Pulmonary artery endothelial cell (primary cell): ENCODE measurements around the gene NECTIN1. TPM values are rescaled to one million over a fixed set of nuclear protein-coding genes. Genes with fewer than 3 reads are reported as not detected.

Source experiments
- DNase-seq: peaks from one replicate; pipeline ENCODE4 v3.0.0-alpha.2; 2011; ENCODE audit warnings: low read depth, low spot score
- total RNA-seq: library from RNA; depleted of rRNA; stranded (reverse); fragments of >200 nt; gene quantifications from 2 replicates; pipeline ENCODE4 v1.2.3, GENCODE V29; 2014

NECTIN1 gene
- total RNA-seq, 1 donor from 2014 or later: 9.4 TPM

DNA sequence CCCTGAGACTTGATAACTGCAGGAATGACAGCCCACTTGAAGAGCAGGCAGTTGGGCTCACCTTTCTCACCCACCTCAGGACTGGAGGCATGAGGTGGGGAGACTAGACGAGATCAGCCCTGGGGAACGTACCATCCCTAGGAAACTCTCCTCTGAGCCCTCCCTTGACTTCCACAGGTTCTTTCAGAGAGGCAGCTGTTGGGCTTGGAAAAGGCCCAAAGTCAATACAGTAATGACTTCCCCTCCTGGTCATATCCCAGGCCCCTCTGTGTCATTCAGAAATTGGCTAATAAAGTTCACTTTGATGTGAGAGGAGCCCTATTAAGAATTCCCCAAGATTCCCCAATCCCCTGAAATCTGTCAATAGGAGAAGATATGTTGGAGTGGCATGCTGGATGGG is 5.8 kb upstream of the NECTIN1 start:
- DNase-seq: no peak

DNA sequence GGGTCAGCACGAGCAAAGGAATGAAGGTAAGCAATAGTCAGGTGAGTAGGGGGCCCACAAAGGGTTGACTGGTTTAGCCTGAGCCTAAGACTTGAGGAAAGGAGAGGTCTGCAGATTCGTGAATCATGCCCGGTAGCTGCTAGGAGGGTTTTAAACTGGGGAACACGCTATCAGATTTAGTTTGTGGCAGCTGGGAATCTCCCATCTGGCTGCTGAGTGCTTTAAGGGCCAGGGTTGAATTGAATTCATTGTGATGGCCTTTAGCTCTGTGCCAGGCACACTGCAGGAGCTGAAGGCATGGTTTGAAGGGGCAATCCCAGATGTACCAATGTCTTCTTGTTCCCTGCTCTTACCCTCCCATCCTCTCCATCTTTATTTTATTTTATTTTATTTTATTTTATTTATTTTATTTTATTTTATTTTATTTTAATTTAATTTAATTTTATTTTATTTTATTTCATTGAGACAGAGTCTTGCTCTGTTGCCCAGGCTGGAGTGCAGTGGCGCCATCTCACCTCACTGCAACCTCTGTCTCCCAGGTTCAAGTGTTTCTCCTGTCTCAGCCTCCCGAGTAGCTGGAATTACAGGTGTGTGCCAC is 1.9 kb upstream of the NECTIN1 start:
- no peak for DNase-seq

DNA sequence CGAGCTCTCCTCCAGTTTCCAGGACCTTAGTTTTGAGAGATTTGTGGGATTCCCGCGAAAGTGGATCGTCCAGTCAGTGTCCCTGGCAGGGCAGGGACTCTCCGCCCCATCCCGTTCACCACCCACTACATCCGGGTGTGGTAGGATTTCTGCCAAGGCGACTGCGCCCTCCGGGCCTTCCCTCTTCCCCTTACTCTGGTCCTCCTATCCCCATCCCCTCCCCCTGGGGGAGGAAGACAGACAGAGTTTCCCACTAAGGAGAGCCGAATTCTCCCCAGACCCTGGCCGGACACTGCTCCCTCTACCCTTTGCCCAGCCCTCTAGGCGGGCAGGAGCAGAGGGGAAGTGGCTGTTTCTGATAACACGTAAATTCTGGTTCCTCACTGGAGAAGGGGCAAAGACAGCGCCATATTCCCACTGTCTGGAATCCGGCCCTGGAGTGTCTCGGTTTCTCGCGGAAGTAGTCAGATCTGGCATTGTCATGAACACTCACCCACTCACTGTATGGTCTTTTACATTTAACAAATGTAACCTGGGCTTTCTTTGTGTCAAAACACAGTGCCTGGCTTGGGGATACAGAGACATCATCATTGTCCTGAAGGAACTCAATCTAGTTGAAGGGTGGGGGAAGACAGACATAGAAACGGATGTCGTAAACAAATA is 1.1 kb upstream of the NECTIN1 start:
- DNase-seq: peak; percentile 26

DNA sequence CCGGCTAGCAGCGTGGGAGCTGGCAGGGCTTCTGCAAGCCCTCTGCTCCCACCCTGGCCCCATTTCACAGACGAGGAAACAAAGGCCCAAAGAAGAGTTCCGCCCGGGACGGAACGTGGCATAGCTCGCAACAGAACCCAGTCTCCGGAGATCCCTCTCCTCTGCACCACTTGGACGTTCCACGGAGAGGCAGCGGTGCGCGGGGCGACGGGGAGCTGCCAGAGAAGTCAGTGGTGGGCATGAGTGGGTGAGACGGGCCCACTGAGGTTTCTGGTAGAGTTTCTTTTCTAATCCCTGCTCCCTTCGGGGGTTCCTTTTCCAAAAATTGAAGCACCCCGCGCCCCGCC is 554 bp upstream of the NECTIN1 start:
- no peak for DNase-seq

DNA sequence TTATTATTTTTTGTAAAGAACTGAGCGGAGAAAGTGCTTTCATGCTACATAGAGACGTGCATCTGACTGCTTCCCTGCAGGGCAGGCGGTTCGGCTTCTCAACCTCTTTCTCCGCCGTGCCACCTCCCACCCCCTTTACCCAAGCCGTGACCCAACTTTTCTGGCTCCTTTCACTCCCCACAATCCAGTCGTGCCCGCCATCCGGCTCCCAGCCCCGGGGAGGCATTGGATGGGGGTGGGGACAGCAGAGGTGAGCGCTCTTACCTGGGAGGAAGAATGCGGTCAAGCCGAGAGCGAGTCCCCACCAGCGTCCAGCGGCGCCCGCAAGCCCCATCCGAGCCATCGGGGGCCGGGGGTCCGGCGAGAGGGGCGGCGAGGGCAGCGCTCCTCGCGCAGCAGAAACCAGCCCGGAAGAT is 781 bp downstream of the NECTIN1 start:
- no peak for DNase-seq

DNA sequence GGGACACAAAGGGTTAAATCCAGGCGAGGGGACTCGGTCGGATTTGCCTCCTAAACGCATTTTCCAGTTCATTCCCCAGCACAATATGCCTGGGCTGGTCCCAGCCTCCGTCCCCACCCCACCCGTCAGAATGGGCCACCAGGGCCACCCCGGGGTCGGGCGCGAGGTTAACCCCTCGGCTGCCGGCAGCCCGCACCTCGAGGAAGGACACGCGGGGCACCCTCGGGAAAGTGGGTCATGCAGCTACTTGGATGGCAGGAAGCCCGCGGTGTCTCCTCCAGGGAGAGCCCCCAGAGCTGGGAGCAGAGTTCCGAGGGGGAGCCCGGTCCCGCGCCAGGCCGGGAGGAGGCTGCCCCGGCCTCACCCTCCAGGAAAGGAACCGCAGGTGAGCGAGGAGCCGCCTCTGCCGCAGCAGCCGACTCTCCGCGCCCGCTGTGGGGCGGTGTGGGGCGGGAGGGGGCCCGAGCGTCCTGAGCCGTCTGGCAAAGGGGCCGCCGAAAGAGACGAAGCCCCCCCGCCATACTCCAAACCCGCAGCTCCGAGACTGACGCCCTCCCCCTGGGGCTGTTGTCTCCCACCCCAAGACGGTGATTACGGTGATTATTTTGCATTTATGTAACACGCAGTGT is 1.4 kb downstream of the NECTIN1 start:
- DNase-seq: no peak

DNA sequence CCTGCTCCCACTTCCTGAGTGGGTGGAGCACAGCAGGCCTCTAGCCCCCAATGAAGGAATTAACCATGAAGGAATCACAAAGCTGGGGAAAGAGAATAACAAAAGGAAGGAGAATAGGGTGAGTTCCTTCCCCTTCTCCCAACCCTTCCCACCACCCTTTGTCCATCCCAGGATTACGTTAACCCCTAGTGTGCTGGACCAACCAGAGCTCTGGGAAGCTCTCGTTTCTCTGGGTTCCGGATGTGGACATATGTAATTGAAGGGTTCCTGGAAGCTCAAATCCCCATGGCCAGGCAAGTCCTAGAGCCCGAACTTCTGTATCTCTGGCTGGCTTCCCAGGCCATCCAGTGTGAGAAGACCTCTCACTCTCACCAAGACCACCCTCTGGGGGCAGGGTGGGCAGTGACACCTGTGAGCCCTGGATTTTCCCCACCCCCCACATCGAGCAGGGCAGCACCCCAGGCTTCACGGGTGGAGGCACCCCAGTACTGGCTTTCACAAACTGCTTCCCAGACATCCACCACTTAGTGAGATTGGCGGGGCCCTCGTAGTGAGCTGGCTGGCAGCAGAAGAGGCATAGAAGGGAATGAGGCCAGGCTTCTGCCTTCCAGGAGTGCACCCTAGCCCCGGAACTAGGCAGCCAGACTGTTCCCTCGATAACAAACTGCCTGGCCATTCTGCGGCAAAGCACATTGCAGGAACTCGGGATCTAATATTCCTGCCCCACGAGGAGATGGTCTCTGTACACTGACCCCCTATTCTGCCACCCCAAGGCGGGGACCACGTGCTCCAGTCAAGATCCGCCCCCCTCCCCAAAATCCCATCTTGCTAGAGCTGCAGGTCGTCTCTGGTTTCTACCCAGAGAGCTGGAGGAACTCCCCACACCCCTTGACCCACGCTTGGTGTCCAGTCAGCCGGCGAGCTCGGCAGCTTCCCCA is 2.1 kb downstream of the NECTIN1 start:
- no peak for DNase-seq

DNA sequence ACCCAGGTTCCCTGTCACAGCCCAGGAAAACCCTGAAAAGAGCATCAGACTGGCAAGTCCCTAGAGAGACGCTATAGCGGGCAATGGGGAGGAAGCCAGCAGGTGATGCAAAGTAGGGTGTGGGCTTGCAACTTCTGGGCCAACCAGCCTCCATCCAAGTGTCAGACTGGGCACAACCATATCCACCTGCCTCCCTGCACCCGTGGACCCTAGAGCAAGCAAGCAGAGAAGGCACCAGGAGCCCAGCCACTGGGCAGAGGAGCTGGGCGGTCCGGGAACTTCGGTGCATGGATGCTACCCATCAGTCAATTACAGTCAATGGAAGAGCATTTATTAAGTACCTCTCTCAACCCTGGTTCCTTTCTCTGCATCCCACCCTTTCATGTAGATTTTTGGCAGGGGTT is 2.8 kb downstream of the NECTIN1 start:
- DNase-seq: no peak

DNA sequence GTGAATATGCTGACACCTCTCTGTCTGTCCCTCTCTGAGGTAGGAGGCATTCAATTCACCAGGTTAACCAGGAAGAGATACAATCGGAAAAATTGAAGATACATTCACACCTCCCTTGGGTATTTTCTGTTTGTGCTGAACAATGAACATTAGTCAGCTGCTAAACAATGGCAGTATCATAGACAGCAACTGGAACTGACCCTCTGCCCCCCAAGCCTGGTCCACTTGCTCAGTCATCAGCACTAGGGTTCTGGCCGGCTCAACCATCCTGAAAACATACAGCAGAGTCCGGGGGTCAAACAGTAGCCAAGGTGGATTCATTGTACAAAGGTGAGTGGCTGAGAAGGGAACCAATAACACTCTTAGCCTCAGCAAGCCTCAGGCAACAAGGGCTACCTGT is 4.0 kb downstream of the NECTIN1 start:
- DNase-seq: no peak

DNA sequence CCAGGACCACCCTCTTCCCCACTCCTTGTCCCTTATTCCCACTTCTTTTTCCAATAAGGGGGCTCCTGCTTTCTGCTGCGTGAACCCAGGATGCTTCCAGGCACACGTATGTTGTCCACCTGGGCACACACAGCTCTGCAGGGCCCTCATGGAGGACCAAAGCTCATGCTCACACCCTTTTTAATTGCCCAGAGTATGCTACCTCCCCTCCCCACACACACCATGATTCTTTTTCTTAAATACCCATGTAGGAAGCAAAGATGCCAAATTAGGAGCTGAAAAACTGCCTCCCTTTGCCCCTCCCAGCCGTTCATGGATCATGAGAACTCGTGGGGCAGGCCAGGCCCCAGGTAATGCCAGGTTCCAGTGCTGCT is 5.1 kb downstream of the NECTIN1 start:
- DNase-seq: no peak

DNA sequence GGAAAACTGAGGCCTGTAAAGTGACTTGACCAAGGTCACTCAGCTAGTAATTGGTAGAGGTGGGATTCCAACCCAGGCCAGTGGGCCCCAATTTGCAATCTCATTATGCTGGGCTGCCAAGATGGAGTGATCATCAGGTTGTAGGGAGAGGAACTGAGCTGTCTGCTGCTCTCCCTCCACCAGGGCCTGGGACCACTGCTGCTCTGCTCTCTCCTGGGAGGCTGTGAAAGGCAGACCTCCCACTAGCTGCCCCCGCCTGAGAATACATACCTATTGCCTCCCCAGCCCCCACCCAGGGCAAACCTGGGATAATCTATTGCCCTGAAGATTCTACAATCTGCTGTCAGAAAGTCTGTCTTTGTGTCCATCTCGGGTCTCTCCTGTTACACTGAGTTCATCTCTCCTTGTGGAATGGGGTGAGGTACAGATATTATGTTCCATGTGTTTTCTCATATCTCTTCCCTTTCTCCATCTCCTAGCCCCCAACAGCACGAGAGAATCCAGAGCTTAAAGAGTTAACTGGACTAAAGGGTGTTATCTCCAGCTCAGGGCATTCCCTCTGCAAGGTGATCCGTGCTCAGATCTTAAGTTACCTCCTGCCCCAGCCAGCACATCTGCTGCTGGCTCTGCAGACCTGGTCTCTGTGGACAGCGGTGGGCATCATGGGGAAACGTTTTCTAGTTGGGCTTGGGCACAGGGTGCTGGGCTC is 5.6 kb downstream of the NECTIN1 start:
- no peak for DNase-seq

DNA sequence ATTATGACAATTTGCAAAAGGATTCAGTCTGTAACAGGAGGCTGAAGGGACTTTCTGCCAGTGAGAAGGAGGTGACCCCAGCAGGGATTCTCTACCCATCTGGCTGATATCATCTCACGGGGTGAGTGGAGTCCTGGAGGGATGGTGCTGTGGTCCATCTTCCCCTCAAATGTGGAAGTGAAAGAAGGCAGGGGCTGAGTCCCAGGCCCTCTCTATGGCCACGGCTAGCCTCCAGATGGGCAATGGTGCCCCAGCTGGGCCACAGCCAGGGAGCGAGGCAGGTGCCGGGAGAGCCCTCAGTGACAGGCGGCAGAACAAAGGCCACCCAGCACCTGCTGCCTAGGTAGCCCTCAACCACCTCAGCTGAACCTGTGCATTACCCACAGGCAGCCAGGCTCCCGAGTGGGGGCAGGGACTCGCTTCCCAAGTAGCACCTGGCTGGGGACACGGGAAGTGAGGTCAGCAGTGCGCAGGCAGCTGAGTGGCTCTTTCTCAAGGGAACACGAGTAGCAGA is 6.7 kb downstream of the NECTIN1 start:
- DNase-seq: no peak

DNA sequence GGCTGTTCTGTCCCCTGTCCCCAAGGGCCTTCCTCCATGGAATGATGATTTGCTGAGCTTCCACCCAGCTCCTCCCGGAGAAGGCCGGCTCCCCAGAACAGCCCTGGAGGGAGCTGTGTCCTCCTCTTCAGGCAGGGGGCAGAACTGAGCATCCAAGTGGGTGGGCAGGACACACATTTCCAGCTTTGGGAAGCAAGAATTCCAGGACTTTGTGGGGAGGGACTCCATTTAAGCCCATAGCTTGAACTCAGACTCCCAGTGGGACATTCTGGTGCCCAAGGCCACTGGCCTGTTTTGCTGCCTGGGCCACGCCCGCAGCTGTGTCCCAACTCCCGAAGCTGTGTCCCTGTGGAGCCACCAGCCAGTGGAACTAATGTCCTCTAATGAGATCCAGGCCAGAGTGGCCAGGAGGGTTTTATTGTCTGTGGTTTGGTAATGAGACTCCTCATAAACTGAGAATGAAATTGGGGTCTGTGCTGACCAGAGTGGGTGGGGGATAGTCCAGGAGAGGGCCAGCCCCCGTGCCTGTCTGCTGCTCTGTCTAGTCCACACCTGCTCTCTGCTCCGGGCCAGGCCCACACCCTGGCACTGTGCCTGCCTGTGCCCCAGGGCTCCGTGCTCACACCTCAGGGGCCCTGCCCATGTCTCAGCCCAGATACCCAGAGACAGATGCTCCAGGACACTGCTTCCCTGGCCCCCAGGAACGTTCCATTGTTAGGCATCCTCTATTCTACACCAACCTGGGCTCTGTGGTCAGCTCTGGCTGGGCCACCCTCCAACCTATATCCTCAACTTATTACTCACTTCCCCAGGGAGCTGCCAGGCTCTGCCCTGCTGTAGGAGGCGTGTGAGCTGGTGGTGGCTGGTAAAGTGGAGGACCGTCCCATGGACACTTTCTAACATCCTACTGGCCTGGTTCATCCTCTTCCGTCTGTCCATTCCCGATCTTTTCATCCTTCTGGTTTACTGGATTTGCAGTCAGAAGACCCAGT is 7.6 kb downstream of the NECTIN1 start:
- DNase-seq: no peak

DNA sequence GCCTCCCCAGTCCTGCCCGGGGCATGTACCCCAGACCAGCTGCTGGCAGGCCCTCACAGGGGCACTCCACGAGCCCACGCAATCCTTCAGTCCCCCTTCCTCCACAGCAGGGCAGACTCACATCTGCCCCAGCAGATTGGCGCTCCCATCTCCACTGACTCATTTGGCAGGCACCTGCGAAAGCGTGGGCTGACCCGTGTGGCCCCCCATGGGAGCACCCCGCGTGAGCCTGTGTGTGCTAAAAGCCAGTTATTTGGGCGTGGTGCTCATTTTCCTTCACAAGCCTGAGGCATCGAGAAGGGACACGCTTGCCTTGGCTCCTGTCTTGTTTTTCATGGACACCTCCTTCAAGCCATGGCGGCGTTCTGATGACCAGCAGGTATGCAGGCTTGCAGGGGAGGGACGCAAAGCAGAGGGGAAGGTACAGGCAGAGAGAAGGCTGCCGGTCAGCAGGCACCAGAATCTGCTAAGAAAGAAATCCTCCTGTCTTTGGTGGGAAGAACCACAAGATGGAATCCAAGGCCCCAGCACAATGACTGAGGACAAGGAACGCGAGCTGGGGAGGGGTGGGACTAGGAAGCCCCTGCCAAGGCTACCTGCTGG is 8.6 kb downstream of the NECTIN1 start:
- no peak for DNase-seq

DNA sequence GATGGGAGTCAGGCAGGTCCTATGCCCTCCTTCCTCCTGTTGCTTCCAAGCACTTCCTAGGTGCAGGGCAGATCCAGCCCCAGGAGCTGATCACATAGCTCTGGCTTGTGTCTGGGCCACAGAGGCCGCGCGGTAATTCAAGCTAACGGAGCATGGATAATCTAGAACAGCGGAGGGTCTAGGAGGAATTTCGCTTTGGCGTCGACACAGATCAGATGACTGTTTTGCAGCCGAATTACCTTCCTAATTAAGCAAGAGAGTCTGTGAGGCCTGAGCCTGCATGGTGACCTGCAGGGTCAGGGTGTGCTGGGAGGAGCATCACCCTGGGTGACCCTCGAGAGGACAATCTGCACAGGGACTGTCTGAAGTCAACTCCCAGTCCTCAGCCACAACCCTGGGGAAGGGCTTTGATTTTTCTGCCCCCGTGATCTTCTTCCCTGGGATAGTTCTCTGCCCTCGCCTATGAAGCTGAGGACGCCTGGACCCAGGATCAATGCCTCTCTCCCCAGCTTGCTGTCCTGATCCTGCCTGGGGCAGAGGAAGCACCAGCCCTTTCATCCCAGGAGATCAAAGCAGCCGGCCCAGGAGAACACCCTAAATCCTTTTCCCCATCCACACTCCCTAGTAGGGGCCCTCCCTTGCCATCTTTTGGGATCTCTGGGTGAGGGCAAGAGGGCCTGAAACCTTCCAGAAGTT is 11.0 kb downstream of the NECTIN1 start:
- no peak for DNase-seq

DNA sequence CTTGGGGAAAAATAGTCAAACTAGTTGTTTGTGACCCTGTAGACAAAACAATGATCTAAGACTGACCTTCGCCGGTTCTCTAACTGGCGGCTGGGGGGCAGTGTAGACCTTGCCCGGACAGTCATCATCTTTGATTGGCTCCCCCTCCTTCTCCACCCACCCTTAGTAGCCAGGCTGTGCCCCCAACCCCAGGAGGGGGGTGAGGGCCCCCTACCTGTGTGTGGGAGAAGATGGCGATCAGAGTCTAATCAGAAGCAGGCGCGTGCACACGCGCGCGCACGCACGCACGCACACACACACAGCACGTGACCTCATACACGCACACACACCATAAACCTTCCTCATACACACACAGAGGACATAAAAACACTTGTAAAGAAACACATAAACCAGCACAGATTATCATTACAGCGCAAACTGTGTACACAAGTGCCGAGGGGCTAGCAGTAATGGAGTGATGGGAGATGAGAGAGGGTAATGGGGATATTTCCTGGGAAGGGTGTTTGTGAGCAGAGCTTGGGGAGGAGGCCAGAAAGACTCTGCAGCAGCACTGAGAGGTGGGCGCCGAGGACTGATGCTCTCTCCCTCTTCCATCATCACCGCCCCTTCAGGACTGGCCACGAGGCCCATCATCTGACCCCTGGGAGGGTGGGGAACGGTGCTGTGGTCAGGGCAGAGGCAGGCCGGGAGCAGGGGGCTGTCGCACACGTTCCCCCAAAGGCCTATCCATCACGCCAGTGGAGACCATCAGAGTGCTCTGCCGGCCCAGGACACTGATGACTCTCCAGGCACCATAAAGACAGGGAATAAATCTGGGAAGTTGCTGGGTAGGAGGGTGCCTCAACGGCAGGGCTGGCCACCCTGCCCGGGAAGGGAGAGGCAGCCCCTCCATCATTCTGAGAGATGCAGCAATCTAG is 12.2 kb downstream of the NECTIN1 start:
- DNase-seq: no peak

DNA sequence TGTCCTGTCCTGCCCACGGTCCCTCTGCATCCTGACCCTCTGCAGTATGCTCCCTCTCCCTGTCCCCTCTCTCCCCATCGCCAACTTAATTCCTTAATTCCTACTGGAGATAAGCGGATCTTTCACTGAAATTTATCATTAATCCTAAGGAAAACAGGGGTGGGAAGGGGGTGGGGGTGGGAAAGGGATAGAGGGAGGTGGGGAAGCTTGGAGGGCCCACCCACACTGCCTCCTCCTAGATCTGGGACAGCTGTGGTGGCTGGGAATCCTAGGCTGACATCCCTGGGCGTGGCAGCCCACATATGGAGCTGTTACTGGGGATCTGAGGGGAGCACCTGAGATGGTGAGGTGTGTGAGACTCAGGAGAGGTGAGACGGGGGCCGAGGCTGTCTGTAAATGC is 14.4 kb downstream of the NECTIN1 start:
- DNase-seq: no peak

DNA sequence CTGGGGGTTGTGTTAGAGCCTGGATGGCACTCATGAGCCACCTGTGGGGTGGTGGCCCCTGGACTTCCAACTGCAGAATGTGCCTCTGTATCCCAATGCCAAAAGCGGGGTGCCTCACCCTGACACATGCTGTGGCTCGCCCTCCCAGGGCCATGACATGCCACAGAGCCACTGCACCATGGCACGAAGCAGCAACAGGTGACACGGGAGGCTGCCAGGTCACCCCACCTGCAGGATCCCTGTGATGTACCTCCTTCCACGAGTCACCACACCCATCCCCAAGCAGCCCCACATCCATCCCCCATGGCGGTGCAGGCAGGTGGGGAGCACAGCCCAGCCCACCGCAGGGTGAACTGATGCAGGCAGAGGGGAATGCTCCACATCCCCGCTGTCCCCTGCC is 14.8 kb downstream of the NECTIN1 start:
- DNase-seq: no peak
